Osteocyte (in vitro differentiated cells): Measurements from ENCODE around the gene KCTD14. TPM values are rescaled to one million over a fixed set of nuclear protein-coding genes. Genes with fewer than 3 reads are reported as not detected.
"Not testable (repeated sequence)": the region's sequence is repeated elsewhere in the genome, so short reads cannot be mapped to it uniquely, and the experiment has no call there.

ENCODE experiments used
- DNase-seq: peaks from one replicate; pipeline ENCODE4 v3.0.0; 2021; ENCODE audit warnings: mixed read lengths; ENCODE audit not compliant: unreplicated experiment; ENCODE audit errors: extremely low spot score
- H3K27ac Mint-ChIP-seq: one replicate; pipeline ENCODE4 v1.8.0; 2021; ENCODE audit warnings: mild to moderate bottlenecking, mixed read lengths; ENCODE audit not compliant: unreplicated experiment
- H3K27me3 Mint-ChIP-seq: one replicate; pipeline ENCODE4 v1.8.0; 2021; ENCODE audit warnings: mixed read lengths; ENCODE audit not compliant: unreplicated experiment
- H3K36me3 Mint-ChIP-seq: one replicate; pipeline ENCODE4 v1.8.0; 2021; ENCODE audit warnings: mixed read lengths; ENCODE audit not compliant: unreplicated experiment
- H3K4me1 Mint-ChIP-seq: one replicate; pipeline ENCODE4 v1.8.0; 2021; ENCODE audit warnings: mixed read lengths; ENCODE audit not compliant: unreplicated experiment
- H3K4me3 Mint-ChIP-seq: one replicate; pipeline ENCODE4 v1.8.0; 2021; ENCODE audit warnings: mild to moderate bottlenecking, moderate library complexity, mixed read lengths; ENCODE audit not compliant: unreplicated experiment
- H3K9me3 Mint-ChIP-seq: one replicate; pipeline ENCODE4 v1.8.0; 2021; ENCODE audit warnings: mixed read lengths; ENCODE audit not compliant: unreplicated experiment
- CTCF ChIP-seq: fragments of 200-600 bp; sonication (generic); IDR thresholded peaks from 2 replicates; pipeline ENCODE4 v1.5.0; 2021; ENCODE audit warnings: antibody characterized with exemption, mild to moderate bottlenecking, moderate library complexity
- total RNA-seq: library from RNA; stranded (reverse); gene quantifications from 2 replicates; pipeline ENCODE4 v1.2.1, GENCODE V29; 2021

KCTD14 gene
- total RNA-seq, 1 donor from 2014 or later: 0.73 TPM

DNA sequence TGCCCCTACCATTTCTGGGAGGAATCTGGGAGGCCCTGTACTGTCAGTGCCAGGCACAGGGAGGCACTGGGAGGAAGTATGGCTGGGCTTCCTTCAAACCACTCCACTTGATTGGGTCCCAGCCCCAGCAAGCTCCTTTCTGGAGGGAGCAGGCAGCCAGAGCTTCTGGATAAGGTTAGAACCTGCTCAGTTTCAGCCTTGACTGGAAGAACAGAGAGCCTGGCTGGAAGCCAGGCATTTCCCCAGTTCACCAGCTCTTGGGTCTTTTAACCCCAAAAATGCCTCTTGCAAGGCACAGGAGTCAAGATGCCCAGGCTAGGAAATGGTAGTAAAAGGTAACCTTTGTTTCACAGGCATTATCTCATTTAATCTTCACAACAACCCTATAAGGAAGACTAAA, 9.0 kb upstream of the KCTD14 start:
- no peaks in the 10 kb centered on the region for H3K36me3 Mint-ChIP-seq
- H3K9me3 Mint-ChIP-seq: no peaks in the 10 kb centered on the region
- TF ChIP-seq CTCF: no peak
- no peak overlapping the region for H3K4me3 Mint-ChIP-seq
- no peak for DNase-seq
- H3K27ac Mint-ChIP-seq: no peak overlapping the region
- H3K4me1 Mint-ChIP-seq: peaks cover 33% of the 10 kb centered on the region
- H3K27me3 Mint-ChIP-seq: no peaks in the 10 kb centered on the region

GRCh38 chr11:78031629-78032028, 8.6 kb upstream of the KCTD14 start:
- Mint-ChIP-seq H3K4me1 (peaks cover 28% of the 10 kb centered on the region), H3K9me3 (no peaks in the 10 kb centered on the region), H3K27me3 (no peaks in the 10 kb centered on the region), H3K27ac (no peak overlapping the region), H3K36me3 (no peaks in the 10 kb centered on the region), H3K4me3 (no peak overlapping the region)
- TF ChIP-seq CTCF: no peak
- no peak for DNase-seq

DNA sequence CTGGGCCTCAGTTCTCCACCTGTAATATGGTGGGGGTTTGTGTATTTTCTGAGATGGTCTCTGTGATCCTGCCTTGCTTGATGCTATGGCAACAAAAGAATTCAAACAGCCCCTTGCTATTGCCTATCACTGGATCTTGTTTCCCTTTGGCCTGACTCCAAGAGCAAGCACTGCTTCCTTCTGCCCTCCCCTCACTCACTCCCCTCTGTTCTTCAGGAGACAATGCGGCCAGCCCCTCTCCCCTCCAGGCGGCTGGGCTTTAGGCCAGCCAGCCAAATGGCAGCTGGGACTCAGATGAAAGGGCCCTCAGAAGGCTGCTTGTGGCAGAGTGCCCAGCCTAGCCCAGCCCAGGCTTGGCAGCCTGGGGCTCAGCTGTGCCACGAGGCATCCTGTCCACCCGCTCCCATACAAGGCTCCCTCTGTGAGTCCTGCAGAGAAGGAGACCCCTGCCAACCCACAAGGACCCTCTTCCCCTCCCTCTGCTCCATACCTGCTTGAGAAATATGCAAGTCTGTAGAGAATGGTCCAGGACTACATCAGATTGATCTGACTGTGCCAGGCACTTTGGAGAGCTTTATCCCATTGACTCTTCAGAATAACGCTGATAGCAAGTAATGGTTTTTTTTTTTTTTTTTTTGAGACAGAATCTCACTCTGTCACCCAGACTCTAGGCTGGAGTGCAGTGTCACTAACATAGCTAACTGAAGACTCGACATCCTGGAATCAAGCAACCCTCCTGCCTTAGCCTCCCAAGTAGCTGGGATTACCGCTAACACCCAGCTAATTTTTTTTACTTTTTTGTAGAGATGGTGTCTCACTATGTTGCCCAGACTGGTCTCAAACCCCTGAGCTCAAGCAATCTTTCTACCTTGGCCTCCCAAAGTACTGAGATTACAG, 7.6 kb upstream of the KCTD14 start:
- peaks cover 22% of the 10 kb centered on the region for H3K4me1 Mint-ChIP-seq
- peak overlapping the region; percentile 12 for H3K4me3 Mint-ChIP-seq
- H3K36me3 Mint-ChIP-seq: no peaks in the 10 kb centered on the region
- no peaks in the 10 kb centered on the region for H3K27me3 Mint-ChIP-seq
- no peak for TF ChIP-seq CTCF
- H3K9me3 Mint-ChIP-seq: no peaks in the 10 kb centered on the region
- peak overlapping the region; percentile 74 for H3K27ac Mint-ChIP-seq
- DNase-seq: peak; percentile 94

DNA sequence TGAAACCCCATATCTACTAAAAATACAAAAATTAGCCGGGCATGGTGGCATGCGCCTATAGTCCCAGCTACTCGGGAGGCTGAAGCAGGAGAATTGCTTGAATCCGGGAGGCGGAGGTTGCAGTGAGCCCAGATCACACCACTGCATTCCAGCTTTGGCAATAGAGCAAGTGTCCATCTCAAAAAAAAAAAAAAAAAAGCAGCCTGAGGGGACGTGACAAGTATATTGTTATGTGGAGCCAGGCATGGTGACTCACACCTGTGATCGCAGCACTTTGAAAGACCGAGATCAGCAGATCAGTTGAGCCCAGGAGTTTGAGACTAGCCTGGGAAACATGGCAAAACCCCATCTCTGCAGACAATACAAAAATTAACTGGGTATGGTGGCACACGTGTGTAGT, 5.3 kb upstream of the KCTD14 start:
- not testable (repeated sequence) for H3K4me3 Mint-ChIP-seq, H3K27ac Mint-ChIP-seq, H3K27me3 Mint-ChIP-seq, H3K36me3 Mint-ChIP-seq, H3K9me3 Mint-ChIP-seq, DNase-seq
- peaks cover 21% of the 10 kb centered on the region for H3K4me1 Mint-ChIP-seq

DNA sequence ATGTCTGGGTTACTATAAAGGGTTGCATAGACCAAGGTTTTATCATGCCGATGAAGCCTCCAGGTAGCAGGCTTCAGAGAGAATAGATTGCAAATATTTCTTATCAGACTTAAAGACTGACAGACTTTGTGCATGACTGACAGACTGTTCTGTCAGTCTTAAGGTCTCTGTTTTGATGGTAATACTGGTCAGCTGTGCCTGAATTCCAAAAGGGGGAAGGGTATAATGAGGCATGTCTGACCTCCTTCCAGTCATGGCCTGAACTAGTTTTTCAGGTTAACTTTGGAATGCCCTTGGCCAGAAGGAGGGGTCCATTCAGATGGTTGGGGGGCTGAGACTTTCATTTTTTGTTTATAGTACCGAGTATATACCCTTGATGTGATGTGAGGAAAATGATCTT, 4.7 kb upstream of the KCTD14 start:
- no peak for DNase-seq
- H3K4me1 Mint-ChIP-seq: peaks cover 23% of the 10 kb centered on the region
- no peak overlapping the region for H3K4me3 Mint-ChIP-seq
- H3K27me3 Mint-ChIP-seq: peaks cover under 1% of the 10 kb centered on the region
- no peak for TF ChIP-seq CTCF
- H3K27ac Mint-ChIP-seq: no peak overlapping the region
- H3K9me3 Mint-ChIP-seq: no peaks in the 10 kb centered on the region
- no peaks in the 10 kb centered on the region for H3K36me3 Mint-ChIP-seq
